ACC112 (cell line): ENCODE results near the gene GCNT1.

Source experiments
- H2AFZ ChIP-seq: fragments of 200-600 bp; sonication (generic); one replicate; pipeline ENCODE4 v1.6.0; 2017; ENCODE audit warnings: antibody characterized with exemption, low read length; ENCODE audit not compliant: unreplicated experiment
- H3K27ac ChIP-seq: fragments of 200-600 bp; sonication (generic); 2 replicates; pipeline ENCODE4 v1.5.1; 2014; ENCODE audit warnings: low read depth, mild to moderate bottlenecking, antibody characterized with exemption, low read length, moderate library complexity
- H3K27me3 ChIP-seq: fragments of 200-600 bp; sonication (generic); 2 replicates; pipeline ENCODE4 v1.6.1; 2014; ENCODE audit warnings: mild to moderate bottlenecking, antibody characterized with exemption, low read length, moderate library complexity, mixed read lengths; ENCODE audit not compliant: insufficient read depth
- H3K36me3 ChIP-seq: fragments of 200-600 bp; sonication (generic); 2 replicates; pipeline ENCODE4 v1.6.1; 2016; ENCODE audit warnings: mild to moderate bottlenecking, antibody characterized with exemption, low read length, moderate library complexity, mixed read lengths; ENCODE audit not compliant: insufficient read depth
- H3K4me1 ChIP-seq: fragments of 200-600 bp; sonication (generic); one replicate; pipeline ENCODE4 v1.6.1; 2016; ENCODE audit warnings: low read length, mixed read lengths; ENCODE audit not compliant: insufficient read depth, unreplicated experiment, control insufficient read depth
- H3K4me3 ChIP-seq: fragments of 200-600 bp; sonication (generic); 2 replicates; pipeline ENCODE4 v1.5.1; 2014; ENCODE audit warnings: mild to moderate bottlenecking, low read depth, low read length
- H3K79me2 ChIP-seq: fragments of 200-600 bp; sonication (generic); one replicate; pipeline ENCODE4 v1.6.0; 2016; ENCODE audit warnings: low read length; ENCODE audit not compliant: control insufficient read depth, unreplicated experiment, insufficient read depth

Gene GCNT1

DNA sequence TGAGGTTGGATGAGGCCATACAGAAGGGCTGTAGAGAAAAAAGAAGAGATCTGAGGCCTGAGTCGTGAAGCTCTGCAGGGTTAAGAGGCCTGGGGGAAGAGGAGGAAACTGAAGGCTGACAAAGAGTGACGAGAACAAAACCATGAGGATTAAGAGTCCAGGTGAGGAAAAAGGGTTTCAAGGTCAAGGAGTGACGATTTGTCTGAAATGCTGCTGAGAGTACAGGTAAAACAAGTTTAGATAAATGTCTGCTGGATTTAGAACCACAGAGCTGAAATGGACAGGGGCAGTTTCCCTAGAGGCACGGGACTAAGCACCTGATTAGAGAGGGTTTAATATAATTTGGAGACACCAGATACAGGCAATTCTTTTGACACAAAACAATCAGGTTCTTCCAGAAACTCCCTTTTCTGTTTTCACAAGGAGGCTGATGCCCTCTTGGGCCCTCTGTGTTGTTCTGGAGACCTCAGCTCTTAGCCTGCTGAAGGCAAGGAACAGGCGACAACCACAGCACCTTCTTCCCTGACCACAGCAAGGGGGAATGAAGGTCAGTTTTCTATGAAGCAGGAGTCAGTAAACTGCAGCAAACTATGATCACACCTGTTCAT is 14.6 kb upstream of the GCNT1 start:
- H3K4me3 ChIP-seq, result no peak overlapping the region
- H3K36me3 ChIP-seq, result no peaks in the 10 kb centered on the region
- no peaks in the 10 kb centered on the region for H3K79me2 ChIP-seq
- peaks cover 20% of the 10 kb centered on the region for H3K4me1 ChIP-seq
- H3K27ac ChIP-seq, result no peak overlapping the region
- no peak overlapping the region for H2AFZ ChIP-seq
- no peaks in the 10 kb centered on the region for H3K27me3 ChIP-seq

DNA sequence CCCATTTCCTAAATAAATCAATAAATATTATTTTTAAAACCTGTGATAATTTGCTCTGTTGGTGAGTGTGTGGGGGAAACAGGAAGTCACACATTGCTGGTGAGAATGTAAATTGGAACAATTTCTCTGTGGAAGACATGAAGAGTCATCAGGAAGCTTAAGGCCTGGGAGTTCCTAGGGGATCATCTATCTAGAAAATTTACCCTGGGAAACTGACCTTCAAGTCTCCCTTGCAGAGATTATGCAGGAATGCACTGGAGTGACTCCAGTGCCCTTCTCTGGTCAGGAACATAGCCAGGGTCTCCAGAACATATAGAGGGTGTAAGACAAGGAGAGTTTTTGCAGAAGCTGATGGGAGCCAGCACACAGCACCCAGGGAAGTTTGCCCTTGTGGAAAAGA is 13.0 kb upstream of the GCNT1 start:
- Histone ChIP-seq H3K27me3 (no peaks in the 10 kb centered on the region), H3K4me3 (no peak overlapping the region), H3K36me3 (no peaks in the 10 kb centered on the region), H2AFZ (no peak overlapping the region), H3K79me2 (no peaks in the 10 kb centered on the region), H3K27ac (no peak overlapping the region), H3K4me1 (peaks cover 28% of the 10 kb centered on the region)

DNA sequence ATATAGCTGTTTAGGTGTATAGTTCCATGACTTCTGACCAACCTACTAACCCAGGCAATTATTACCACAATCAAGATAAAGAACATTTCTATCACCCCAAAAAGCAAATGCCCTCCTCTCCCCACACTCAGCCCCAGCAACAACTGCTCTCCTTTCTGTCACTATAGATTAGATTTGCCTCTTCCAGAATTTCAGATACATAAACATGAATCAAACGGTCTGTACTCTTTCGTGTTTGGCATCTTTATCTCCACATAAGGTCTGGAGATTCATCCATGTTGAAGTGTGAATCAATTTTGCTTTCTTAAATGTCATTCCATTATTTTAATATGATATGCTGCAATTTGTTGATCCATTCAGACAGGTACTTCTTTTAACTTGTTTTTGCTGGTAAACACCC is 10.5 kb upstream of the GCNT1 start:
- no peaks in the 10 kb centered on the region for H3K27me3 ChIP-seq
- H3K36me3 ChIP-seq, result no peaks in the 10 kb centered on the region
- H2AFZ ChIP-seq, result no peak overlapping the region
- H3K27ac ChIP-seq, result no peak overlapping the region
- H3K79me2 ChIP-seq, result no peaks in the 10 kb centered on the region
- H3K4me3 ChIP-seq, result no peak overlapping the region
- peaks cover 36% of the 10 kb centered on the region for H3K4me1 ChIP-seq

DNA sequence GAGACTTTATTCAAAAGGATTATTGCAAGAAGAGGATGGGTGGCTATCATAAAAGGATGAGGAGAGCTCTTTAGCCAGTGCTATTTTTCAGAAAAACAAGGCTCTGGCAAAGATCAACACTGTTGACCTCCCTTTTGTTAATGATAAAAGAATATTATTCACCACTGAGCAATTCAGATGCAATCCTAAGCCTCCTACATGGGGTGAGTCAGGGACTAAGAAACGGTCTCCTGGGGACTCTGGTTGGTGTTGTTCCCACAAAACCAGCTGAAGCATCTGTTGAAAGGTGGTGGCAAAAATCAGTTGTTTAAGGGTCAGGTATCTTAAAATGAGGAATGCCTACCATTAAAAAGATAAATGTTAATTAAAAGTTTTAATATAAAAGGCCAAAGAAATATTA is 7.7 kb upstream of the GCNT1 start:
- H3K36me3 ChIP-seq, result no peaks in the 10 kb centered on the region
- H3K4me1 ChIP-seq, result peaks cover 46% of the 10 kb centered on the region
- H3K79me2 ChIP-seq, result no peaks in the 10 kb centered on the region
- peak overlapping the region; percentile 26; the same call in 1 of the 2 replicates for H3K4me3 ChIP-seq
- H3K27ac ChIP-seq, result peak overlapping the region; percentile 79
- H3K27me3 ChIP-seq, result no peaks in the 10 kb centered on the region
- no peak overlapping the region for H2AFZ ChIP-seq

DNA sequence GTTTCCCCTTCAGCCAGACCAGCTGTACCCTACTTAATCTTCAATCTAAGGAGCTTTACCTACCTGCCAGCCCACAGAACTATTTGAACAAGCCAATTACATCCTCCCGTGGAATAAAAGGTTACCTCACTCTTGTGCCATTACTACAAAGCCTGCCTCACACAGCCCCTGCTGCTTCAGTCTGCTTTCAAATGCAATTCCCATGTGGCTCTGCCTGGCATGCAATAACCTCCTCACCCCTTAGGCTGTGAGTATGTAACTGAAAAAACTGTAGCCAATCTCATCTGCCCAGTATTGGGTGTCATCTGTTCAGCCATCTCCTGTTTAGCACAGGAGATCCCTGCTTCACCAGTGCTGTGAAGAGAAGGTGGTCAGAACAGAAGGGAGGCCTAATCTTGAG is 6.1 kb upstream of the GCNT1 start:
- H2AFZ ChIP-seq, result no peak overlapping the region
- no peaks in the 10 kb centered on the region for H3K79me2 ChIP-seq
- peaks cover 49% of the 10 kb centered on the region for H3K4me1 ChIP-seq
- H3K27me3 ChIP-seq, result no peaks in the 10 kb centered on the region
- H3K27ac ChIP-seq, result peak overlapping the region; percentile 65
- H3K36me3 ChIP-seq, result no peaks in the 10 kb centered on the region
- H3K4me3 ChIP-seq, result no peak overlapping the region

DNA sequence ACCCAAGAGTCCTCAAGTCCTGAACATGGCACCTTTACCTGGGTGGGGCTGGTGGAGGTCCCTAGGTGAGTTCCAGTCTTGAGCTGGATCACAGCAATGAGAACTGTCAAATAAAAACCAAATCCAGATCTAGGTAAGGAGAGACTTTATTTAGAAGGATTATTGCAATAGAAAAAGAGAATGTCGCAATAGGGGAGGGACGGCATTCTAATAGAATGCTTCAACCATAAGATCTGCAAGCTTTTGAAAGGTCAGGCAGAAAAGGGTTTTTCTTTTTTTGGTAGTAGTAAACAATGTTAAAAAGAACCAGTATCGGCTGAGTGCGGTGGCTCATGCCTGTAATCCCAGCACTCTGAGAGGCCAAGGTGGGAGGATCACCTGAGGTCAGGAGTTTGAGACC is 5.2 kb upstream of the GCNT1 start:
- peak overlapping the region; percentile 42 for H2AFZ ChIP-seq
- H3K27me3 ChIP-seq, result no peaks in the 10 kb centered on the region
- H3K4me1 ChIP-seq, result peaks cover 46% of the 10 kb centered on the region
- H3K4me3 ChIP-seq, result no peak overlapping the region
- H3K27ac ChIP-seq, result peak overlapping the region; percentile 65
- H3K79me2 ChIP-seq, result no peaks in the 10 kb centered on the region
- H3K36me3 ChIP-seq, result no peaks in the 10 kb centered on the region

DNA sequence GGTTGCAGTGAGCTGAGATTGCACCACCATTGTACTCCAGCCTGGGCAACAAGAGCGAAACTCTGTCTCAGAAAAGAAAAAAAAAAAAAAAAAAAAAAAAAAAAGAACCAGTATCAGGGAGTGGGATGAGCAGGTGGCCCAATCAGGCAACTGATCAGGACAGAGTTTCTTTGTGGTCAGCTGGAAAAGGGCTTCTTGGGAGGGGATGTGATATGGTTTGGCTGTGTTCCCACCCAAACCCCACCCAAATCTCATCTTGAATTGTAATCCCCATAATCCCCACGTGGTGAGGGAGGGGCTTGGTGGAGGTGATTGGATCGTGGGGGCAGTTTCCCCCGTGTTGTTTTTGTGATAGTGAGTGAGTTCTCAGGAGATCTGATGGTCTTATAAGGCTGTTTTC is 4.7 kb upstream of the GCNT1 start:
- peaks cover 46% of the 10 kb centered on the region for H3K4me1 ChIP-seq
- no peak overlapping the region for H3K4me3 ChIP-seq
- H3K79me2 ChIP-seq, result no peaks in the 10 kb centered on the region
- H3K27me3 ChIP-seq, result no peaks in the 10 kb centered on the region
- no peaks in the 10 kb centered on the region for H3K36me3 ChIP-seq
- H3K27ac ChIP-seq, result no peak overlapping the region
- H2AFZ ChIP-seq, result no peak overlapping the region

DNA sequence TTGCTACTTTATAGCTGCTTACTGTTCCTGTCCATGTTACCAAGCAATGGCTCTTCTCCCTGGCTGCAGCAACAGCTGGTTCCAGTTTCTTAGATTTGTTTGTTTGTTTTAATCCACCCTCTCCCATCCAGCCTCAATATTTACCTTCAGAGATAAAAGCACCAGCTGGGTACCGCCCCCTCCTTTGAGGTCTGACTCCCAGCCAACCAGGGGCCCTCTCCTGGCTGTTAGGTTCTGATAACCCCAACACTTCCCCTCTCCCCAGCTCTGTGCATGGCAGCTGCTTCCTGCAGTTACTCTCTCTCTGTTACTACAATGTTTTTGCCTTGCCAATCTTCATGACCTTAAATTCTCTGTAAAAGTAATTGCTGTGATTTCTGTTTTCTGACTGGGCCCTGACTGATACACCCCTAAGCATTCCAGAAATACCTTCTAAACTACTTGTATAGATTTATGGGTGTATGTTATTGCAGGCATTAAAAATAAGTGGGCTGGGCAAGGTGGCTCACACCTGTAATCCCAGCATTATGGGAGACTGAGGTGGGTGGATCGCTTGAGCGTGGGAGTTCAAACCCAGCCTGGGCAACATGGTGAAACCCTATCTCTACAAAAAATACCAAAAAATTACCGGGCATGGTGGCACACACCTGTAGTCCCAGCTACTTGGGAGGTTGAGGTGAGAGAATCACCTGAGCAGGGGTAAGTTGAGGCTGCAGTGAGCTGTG is 2.6 kb upstream of the GCNT1 start:
- peaks cover 17% of the 10 kb centered on the region for H3K79me2 ChIP-seq
- H3K36me3 ChIP-seq, result no peaks in the 10 kb centered on the region
- peak overlapping the region; percentile 34 for H3K27ac ChIP-seq
- H3K27me3 ChIP-seq, result no peaks in the 10 kb centered on the region
- peak overlapping the region; percentile 18 for H2AFZ ChIP-seq
- H3K4me1 ChIP-seq, result peaks cover 38% of the 10 kb centered on the region
- no peak overlapping the region for H3K4me3 ChIP-seq

DNA sequence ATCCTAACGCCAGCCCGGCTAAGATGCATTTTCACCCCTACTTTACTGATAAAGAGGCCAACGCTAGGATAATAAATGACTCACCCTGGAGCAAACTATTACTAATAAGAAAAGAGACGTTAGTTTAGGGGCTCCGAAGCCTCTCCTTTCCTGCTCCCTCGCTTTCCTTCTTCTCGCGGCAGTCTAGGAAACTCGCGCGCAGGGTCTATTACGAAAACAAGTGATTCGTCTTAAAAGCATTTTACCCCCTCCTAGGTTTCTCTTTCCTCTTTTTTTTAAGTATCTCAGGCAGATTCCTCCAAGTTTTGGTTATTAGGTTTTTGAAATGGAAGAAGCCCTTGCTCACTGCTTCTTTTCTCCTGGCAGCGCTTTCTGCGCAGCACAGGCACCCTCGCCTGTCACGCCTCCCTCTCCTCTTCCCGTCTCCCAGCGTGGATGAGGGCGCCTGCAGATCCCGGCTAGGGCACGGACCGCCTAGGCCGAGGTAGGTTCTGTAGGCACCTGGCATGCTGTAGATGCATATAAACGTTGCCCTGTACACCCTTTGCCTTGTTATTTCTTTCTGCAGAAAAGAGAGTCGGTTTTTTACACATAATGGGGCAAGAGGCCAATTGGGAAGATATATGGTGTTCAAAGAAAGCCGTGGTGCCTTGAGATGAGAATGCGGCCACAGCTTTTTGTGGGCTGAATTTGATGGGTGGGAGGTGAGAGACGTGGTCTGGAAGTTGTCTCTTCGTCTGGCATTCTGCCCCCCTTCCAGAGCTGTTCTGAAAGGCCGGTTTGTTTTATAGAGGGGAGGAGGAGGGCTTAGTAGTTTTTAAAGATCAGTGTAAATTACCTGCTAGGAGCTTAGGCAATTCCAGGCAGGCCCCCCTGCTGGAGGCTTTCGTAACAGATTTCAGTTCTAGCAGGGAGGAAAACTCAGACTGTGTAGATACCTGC is 983 bp downstream of the GCNT1 start:
- Histone ChIP-seq H3K79me2 (peaks cover 52% of the 10 kb centered on the region), H3K27ac (peak overlapping the region; percentile 52), H3K4me3 (peak overlapping the region; percentile 97), H3K36me3 (peaks cover 4% of the 10 kb centered on the region; the same call in 1 of the 2 replicates), H3K4me1 (peaks cover 15% of the 10 kb centered on the region), H3K27me3 (no peaks in the 10 kb centered on the region), H2AFZ (peak overlapping the region; percentile 94)

DNA sequence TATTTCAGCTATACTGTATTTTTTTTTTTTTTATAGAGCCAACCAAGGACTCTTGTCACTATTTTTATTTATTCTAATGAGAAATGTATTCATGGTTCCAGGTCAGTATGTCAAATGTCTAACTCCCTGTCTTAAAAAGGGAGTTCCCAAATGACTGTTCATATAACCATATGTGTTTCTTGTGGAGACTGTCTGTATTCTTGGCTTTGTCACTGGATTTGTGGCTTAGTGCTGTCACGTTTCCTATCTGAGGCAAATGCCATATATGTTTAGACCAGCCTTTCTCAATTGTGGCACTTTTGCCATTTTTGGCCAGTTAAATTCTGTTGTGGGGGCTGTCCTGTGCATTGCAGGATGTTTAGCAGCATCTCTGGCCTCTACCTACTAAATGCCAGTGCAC is 3.1 kb downstream of the GCNT1 start:
- Histone ChIP-seq H3K27me3 (no peaks in the 10 kb centered on the region), H3K36me3 (peaks cover 9% of the 10 kb centered on the region; the same call in 1 of the 2 replicates), H2AFZ (no peak overlapping the region), H3K79me2 (peaks cover 72% of the 10 kb centered on the region), H3K4me3 (no peak overlapping the region), H3K27ac (no peak overlapping the region), H3K4me1 (peaks cover 12% of the 10 kb centered on the region)
